ENCODE data around the gene KCNAB2.
"Not testable (repeated sequence)": the region's sequence is repeated elsewhere in the genome, so short reads cannot be mapped to it uniquely, and the experiment has no call there.

KCNAB2 gene

DNA sequence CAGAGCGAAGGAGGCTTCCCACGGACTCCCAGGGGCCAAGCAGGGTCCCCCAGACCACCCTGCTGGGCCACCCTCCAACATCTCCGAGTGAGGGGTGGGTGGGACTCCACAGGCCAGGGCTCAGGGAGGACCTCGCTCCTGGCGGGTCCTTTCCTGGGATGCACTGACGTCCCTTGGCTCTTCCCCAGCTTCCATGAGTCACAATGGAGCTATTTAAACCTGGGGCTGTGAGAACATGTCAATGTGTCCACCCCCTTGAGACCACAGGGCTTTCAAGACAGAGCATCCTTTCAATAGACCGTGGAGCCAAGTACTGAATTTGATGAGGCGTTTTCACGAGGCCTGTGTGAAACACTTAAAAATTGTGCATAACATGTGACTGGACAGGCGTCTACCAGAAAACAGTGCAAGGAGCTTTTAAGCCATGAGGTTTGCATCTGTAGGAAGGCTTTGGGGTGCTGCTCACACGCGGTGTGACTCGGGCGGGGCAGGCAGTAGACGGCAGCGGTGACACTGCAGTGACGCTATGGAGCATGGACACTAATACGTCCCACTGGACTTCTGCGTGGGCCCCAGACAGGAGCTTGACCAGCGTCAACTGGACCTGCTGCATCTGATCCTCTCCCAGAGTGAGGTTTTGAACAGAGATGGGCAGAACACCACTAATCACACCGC, 29.4 kb upstream of the KCNAB2 start:
- H3K4me3 ChIP-seq (ENCODE audit: low read depth, low read length) = no peak overlapping the region
- no peak for DNase-seq (ENCODE audit: low read depth, low spot score)
- POLR2A ChIA-PET = no interaction called here
- CTCF ChIA-PET = interaction anchor here (1.3 kb wide), 1 partner anchor 22 kb away, joined by 3 read pairs; no protein-coding TSS in a partner anchor
- TF ChIP-seq, protein P1, sequence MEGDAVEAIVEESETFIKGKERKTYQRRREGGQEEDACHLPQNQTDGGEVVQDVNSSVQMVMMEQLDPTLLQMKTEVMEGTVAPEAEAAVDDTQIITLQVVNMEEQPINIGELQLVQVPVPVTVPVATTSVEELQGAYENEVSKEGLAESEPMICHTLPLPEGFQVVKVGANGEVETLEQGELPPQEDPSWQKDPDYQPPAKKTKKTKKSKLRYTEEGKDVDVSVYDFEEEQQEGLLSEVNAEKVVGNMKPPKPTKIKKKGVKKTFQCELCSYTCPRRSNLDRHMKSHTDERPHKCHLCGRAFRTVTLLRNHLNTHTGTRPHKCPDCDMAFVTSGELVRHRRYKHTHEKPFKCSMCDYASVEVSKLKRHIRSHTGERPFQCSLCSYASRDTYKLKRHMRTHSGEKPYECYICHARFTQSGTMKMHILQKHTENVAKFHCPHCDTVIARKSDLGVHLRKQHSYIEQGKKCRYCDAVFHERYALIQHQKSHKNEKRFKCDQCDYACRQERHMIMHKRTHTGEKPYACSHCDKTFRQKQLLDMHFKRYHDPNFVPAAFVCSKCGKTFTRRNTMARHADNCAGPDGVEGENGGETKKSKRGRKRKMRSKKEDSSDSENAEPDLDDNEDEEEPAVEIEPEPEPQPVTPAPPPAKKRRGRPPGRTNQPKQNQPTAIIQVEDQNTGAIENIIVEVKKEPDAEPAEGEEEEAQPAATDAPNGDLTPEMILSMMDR (IDR thresholded peaks at IDR 0.05; ENCODE audit: insufficient read depth, low read length, missing control alignments) = no peak

DNA sequence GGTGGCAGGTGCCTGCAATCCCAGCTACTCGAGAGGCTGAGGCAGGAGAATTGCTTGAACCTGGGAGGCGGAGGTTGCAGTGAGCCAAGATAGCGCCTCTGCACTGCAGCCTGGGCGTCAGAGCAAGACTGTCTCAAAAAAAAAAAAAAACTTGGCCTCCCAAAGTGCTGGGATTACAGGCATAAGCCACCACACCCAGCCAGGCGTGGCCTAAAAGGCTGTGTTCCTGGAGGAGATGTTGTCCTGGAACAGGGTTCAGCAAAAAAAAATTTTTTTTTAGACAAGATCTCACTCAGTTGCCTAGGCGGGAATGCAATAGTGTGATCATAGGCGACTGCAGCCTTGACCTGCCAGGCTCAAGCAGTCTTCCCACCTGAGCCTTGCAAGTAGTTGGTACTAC, 28.0 kb upstream of the KCNAB2 start:
- H3K4me3 ChIP-seq (ENCODE audit: low read depth, low read length); DNase-seq (ENCODE audit: low read depth, low spot score); CTCF ChIA-PET; POLR2A ChIA-PET: not testable (repeated sequence)

DNA sequence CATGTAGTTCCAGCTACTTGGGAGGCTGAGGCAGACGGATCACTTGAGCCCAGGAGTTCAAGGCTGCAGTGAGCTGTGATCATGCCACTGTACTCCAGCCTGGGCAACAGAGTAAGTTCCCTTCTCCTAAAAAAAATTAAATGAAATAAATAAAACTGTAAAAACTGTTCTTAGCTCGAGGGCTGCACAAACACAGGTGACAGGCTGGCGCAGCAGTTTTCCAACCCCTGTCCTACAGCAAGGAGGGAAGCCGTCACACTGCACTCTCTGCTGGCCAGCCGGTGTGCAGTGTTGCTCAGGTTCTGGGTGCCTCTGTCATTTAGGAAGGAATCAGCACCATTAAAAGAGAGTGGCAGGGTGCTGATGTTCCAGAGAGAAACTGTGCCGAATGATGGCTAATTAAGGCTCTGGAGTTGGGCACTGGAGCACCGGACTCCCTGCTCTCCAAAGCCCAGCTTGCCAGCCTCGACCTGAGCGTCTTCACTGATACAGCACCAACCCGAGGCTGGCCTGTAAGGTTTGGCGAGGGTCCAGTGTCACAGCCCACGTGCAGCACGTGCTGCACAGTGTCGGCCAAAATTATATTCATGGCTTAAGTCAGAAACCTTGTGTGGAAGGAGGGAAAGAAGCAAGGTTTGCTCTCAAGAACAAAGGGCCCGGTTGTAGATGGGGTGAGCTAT, 26.4 kb upstream of the KCNAB2 start:
- H3K4me3 ChIP-seq (ENCODE audit: low read depth, low read length) = no peak overlapping the region
- ChIA-PET CTCF (interaction anchor here (1.7 kb wide), 1 partner anchor 16 kb away, joined by 4 read pairs; no protein-coding TSS in a partner anchor), POLR2A (no interaction called here)
- TF ChIP-seq, protein P1 (IDR thresholded peaks at IDR 0.05; ENCODE audit: insufficient read depth, low read length, missing control alignments) = no peak
- no peak for DNase-seq (ENCODE audit: low read depth, low spot score)

DNA sequence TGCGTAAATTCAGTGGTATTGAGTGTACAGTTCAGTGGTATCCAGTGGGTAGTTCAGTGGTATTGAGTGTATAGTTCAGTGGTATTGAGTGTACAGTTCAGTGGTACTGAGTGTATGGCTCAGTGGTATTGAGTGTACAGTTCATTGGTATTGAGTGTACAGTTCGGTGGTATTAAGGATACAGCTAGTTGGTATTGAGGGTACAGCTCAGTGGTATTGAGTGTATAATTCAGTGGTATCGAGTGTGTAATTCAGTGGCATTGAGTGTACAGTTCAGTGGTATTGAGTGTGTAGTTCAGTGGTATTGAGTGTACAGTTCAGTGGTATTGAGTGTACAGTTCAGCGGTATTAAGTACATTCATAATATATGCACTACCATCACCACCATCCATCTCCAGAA, 23.5 kb upstream of the KCNAB2 start:
- ChIA-PET POLR2A (no interaction called here), CTCF (no interaction called here)
- H3K4me3 ChIP-seq (ENCODE audit: low read depth, low read length) = no peak overlapping the region
- no peak for DNase-seq (ENCODE audit: low read depth, low spot score)
- TF ChIP-seq, protein P1 (IDR thresholded peaks at IDR 0.05; ENCODE audit: insufficient read depth, low read length, missing control alignments) = no peak

DNA sequence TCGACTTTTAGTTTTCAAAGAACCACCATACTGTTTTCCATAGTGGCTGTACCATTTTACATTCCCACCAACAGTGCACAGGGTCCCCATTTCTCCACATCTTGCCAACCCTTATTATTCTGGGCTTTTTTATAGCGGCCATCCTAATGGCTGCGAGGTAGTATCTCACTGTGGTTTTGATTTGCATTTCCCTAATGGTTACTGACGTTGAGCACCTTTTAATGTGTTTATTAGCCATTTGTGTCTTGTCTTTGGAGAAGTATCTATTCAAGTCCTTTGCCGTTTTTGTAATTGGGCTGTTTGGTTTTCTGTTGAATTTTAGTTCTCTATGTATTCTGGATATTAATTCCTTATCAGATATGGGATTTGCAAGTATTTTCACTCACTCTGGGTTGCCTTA, 22.3 kb upstream of the KCNAB2 start:
- H3K4me3 ChIP-seq (ENCODE audit: low read depth, low read length) = no peak overlapping the region
- POLR2A ChIA-PET = no interaction called here
- no peak for DNase-seq (ENCODE audit: low read depth, low spot score)
- TF ChIP-seq, protein P1 (IDR thresholded peaks at IDR 0.05; ENCODE audit: insufficient read depth, low read length, missing control alignments) = no peak
- CTCF ChIA-PET = interaction anchor here (3.1 kb wide), 1 partner anchor 11 kb away, joined by 20 read pairs; no protein-coding TSS in a partner anchor

DNA sequence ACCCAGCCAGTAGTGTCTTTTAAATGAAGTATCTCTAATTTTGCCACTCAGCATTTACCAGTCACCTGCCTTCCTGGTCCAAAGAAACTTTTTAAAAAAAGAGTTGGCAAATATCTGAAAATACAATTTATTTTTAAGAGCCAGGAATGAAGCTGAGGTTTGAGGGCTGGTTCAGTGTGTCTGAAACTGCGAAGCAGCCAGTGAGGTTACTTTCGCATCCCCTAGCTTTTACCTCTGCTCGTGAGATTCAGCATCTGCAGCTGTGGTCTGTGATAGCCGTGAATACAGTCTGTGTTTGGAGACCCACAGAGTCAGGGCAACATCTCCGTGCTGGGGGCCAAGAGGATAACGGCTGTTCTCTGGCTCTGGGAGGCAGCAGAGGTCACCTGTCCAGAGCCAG, 21.3 kb upstream of the KCNAB2 start:
- no peak overlapping the region for H3K4me3 ChIP-seq (ENCODE audit: low read depth, low read length)
- TF ChIP-seq, protein P1 (IDR thresholded peaks at IDR 0.05; ENCODE audit: insufficient read depth, low read length, missing control alignments) = no peak
- CTCF ChIA-PET = interaction anchor here (3.1 kb wide), 1 partner anchor 10 kb away, joined by 20 read pairs; no protein-coding TSS in a partner anchor
- POLR2A ChIA-PET = no interaction called here
- DNase-seq (ENCODE audit: low read depth, low spot score) = no peak

Measured in AG04449 (cell line).